Stimulated activated CD8-positive, alpha-beta memory T cell treated with anti-CD3 and anti-CD28 coated beads, Interleukin-15, amount 100 ng/mL, for 48 hours (primary cell): Measurements from ENCODE around the gene SIX5.
"Not testable (repeated sequence)": the region's sequence is repeated elsewhere in the genome, so short reads cannot be mapped to it uniquely, and the experiment has no call there.

Experiments
- DNase-seq, 2 donors: peaks; one replicate each; pipeline ENCODE4 v3.0.0-alpha.2; 2020; ENCODE audit warnings: low read depth in 2 of 2

SIX5 gene

DNA sequence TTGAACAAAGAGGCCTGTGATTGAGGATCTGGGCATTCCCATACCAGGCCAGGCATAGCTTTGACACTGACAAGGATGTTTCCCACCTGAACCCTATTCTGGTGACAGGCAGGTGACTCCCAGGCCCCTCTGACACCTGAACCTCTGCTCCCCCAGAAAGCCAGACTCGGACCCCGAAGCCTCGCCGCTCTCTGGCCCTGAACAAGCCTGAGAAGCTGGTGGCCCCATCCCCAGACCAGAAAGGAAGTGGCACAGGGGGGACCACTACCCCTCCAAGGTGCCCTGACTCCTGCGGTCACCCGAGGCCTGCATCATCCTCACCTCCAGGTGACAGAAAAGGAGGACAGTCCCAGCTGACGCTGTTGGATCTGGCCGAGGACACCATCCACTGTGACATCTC, 14.7 kb downstream of the SIX5 start:
- no peak for DNase-seq

DNA sequence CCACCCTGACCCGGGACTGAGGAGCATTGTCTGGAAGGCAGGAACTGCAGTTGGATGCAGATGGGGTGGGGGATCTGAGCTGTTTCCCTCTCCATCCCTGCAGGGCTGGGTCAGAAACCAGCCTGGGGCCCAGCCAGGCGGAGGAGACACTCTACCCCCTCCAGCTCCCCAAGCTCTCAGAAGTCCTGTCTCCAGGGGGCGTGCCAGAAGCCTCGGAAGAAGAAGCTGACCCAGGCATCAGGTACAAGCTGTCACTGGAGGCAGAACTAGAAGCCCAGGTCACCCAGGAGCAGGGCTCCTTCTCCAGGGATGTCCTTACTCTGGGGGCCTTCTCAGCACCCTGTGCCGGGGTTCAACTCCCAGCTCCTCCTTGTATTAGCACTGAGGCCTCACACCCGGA, 15.5 kb downstream of the SIX5 start:
- no peak for DNase-seq

DNA sequence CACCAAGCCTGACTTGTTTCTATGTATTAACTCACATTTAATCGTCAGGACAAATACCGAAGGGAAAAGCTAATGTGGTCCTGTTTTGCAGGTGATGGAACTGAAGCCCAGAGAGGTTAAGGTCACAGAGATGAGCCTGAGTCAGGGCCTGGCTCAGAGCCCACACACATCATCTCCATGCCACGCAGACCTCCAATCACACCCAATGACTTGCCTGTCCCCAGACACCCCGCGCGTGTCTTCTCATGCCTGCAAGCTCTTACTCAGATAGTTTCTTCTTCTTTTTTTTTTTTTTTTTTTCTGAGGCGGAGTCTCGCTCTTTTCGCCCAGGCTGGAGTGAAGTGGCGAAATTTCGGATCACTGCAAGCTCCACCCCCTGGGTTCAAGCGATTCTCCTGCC, 16.4 kb downstream of the SIX5 start:
- no peak for DNase-seq

DNA sequence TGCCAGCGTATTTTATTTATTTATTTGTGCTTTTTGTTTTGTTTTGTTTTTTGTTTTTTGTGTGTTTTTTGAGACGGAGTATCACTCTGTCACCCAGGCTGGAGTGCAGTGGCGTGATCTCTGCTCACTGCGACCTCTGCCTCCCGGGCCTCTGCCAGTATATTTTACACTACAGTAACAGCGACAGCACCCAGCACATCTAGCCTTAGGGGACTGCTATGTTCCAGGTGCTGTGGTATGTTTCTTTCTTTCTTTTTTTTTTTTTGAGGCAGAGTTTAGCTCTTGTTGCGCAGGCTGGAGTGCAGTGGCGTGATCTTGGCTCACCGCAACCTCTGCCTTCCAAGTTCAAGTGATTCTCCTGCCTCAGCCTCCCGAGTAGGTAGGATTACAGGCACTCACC, 17.6 kb downstream of the SIX5 start:
- not testable (repeated sequence) for DNase-seq

DNA sequence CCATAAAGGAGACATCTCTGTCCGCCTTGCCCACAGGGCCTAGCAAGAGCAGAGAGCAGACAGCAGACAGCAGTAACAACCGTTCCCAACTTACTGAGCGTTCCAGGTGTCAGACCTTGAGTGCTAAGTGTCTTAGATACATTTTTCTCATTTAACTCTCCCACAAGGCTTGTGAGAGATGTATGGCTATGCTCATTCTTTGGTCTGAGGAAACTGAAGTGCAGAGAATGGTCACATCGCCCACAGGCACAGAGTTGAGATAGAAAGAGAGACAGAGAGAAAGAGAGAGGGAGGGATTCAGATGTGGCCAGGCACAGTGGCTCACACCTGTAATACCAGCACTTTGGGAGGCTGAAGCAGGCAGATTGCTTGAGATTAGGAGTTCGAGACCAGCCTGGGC, 21.5 kb downstream of the SIX5 start:
- no peak for DNase-seq

DNA sequence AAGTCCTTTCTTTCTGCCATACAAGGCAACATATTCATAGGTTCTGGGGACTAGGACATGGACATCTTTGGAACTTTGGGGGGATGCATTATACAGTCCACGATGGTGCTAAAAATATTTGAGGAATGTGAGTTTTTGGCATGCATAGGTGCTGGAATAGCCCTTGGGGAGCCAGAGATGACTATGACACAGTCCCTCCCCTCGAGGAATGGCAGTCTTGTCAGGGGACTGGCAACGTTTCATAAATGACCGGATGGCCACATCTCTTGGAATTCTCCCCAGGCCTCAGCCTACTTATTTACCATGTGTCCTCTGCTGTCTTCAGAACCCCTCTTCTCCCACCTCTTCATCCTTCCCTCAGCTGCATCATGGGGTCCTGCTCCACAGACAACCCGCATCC, 22.2 kb downstream of the SIX5 start:
- no peak for DNase-seq

DNA sequence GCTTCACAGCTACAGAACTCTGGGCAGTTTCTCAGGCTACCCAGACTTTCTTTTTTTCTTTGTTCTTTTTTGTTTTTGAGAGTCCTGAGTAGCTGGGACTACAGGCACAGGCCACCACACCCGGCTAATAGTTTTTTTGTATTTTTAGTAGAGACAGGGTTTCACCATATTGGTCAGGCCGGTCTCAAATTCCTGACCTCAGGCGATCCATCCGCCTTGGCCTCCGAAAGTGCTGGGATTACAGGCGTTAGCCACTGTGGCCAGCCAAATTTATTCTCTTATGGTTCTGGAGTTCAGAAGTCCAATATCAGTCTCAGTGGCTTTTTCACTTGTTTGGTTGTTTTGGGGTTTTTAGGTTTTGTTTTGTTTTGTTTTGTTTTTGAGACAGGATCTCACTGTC, 23.4 kb downstream of the SIX5 start:
- DNase-seq = no peak

DNA sequence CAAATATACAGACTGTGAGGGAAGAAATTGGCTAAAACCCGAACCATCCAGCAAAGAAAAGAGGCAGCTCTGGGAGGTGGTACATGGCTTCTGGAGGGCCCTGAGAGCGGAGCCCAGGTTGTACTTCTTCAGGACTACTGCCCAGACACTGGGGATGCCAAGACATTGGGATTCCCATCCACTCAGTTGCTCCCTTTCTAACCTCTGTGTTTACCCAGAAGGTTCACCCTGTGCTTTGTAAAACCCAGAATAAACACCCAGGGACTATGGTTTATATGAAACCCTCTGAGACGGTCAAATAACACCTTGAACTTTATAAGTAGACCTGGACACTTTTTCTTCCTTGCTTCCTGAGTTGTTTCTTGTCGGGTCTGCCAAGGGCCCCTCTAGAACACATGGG, 26.1 kb downstream of the SIX5 start:
- no peak for DNase-seq

DNA sequence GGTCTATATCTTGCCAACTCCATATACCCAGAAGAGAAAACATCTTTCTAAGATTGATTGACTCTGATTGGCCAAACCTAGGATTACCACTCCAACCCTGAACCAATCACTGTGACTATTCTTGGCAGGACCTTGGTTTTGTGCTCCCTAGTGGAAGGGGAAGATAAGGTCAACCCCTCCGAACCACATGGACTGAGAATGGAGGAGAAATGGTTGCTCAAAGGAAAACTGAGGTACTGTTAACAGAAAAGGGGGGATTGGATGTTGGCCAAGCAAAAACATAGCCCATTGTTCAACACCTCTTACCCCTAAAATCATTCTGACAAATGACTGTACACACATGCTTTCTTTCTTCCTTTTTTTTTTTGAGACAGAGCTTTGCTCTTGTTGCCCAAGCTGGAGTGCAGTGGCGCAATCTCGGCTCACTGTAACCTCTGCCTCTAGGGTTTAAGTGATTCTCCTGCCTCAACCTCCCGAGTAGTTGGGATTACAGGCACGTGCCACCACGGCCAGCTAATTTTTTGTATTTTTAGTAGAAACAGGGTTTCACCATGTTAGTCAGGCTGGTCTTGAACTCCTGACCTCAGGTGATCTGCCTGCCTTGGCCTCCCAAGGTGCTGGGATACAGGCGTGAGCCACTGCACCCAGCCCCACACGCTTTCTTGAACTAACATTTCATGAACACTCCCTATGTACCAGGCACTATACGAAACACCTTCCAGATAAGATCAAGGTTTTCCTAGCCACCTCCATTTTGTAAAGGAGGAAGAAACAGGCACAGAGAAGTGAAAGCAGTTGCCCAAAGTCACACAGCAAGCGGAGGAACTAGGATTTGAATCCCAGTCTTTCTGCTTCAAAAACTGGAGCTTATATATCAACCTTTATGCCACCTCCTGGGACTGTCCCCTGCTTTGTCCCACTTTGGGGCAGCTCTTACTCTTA, 29.3 kb downstream of the SIX5 start:
- no peak for DNase-seq

DNA sequence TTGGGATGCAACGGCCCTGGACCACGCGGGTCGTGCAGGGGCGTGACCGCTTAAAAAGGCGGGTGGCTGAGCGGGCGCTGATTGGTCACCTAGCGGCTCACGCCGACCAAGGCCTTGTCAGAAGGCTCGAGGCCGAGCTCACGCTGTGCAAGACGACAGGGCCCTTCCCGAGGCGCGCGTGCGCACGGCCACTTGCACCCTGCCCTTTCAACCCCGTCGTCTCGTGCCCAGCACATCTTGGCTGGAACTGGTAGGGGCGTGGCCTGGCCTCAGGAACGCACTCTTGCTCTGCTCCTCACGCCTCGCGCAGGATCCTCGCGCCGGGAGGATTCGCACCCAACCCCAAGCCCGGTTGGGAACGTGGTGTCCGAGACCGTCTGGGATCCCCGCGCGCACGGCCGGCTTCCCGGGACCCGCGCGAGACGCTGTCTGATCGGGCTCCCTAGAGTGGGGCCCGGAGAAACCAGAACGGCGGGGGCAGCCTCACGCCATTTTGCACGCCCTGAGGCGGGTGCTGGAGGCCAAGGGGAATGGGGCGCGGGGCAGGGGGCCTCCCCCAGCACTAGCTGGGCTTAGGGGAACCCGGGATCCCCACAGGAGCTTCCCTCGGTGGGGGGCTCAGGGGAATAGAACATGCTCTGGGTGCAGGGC, 35.8 kb downstream of the SIX5 start, which contains the start of gene MEIOSIN:
TSS of gene MEIOSIN (plus strand) at position 280 of the 651 bp plus-strand sequence. CDS start 1,938 bp downstream, outside the sequence.
- DNase-seq = no peak

DNA sequence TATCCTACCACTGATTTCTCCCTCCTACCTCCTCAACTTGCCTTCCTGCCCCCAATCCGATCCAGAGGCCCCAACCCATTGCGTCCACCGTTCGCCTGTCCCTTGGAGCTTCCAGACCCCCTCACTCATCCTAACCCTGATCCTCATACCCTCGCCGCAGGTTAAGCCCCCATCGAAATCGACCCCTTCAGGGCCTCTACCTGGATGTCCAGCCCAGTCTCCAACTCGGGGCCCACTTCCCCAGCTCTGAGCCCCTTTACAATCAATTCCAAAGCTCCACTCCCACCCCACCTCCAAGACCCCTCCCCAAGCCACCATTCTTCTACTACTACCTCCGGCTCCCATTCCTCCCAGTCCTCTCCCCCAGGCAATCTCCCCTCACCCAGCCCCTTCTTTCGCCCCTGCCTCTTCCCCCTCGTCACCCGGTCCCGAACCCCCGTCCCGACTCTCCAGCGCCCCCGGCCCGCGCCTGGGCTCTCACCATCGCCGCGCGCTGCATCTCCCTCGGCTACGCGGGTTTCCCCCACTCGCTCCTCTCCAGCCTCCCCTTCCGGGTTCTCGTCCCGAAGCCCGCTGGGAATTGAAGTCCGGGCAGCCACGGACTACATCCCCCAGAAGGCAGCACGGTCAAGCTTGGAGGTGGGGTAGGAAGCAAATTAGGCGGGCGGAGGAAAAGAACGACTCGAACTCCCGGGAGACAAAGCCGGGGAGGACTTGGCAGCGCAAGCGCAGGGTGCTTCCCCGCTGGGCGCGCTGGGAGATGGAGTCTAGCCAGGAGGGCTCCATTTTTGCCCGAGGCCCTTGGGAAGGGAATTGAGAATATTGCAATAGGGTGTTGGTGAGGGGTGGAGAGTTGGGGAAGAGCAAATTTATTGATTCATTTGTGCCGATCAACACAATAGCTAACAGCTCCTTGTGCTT, 38.4 kb downstream of the SIX5 start, which contains the start of gene FBXO46:
TSS of gene FBXO46 (minus strand) at position 529 of the 921 bp plus-strand sequence. CDS start 17,401 bp downstream, outside the sequence.
- DNase-seq = peak; percentile 90 to 91

DNA sequence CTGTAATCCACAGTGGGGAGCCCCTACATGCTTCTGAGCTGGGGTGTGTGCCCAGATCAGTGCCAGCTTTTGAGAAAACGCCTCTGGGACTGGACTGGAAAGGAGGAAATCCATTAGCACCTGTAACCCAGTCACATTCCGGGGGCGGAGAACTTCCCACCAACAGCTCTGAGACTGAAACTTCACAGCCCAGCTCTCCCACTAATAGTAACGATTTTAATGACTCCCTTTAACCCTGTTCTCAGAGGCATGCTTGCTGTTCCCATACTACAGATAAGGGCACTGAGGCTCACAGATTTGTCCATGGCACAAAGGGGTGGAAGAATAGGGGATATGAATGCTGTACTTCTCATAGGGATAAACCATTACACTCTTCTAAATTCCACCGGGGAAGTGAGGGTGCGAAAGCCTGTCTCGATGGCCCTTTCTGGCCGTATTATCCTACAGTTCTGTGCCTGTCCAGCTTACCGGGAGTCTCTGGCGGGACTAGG, 39.2 kb downstream of the SIX5 start:
- no peak for DNase-seq

DNA sequence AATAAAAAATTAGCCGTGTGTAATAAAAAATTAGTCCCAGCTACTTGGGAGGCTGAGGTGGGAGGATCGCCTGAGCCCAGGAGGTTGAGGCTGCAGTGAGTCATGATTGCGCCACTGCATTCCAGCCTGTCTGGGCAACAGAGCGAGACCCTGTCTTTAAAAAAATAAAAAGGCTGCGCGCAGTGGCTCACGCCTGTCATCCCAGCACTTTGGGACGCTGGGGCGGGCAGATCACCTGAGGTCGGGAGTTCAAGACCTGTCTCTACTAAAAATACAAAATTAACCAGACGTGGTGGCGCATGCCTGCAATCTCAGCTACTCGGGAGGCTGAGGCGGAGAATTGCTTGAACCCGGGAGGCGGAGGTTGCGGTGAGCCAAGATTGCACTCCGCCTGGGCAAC, 40.4 kb downstream of the SIX5 start:
- not testable (repeated sequence) for DNase-seq

DNA sequence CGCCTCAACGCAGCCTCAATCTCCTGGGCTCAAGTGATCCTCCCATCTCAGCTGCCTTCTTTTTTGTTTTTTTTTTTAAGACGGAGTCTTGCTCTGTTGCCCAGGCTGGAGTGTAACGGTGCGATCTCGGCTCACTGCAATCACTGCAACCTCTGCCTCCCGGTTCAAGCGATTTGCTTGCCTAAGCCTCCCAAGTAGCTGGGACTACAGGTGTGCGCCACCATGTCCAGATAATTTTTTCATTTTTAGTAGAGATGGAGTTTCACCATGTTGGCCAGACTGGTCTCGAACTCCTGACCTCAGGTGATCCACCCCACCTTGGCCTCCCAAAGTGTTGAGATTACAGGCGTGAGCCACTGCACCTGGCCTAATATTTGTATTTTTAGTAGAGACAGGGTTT, 49.0 kb downstream of the SIX5 start:
- DNase-seq = not testable (repeated sequence)

DNA sequence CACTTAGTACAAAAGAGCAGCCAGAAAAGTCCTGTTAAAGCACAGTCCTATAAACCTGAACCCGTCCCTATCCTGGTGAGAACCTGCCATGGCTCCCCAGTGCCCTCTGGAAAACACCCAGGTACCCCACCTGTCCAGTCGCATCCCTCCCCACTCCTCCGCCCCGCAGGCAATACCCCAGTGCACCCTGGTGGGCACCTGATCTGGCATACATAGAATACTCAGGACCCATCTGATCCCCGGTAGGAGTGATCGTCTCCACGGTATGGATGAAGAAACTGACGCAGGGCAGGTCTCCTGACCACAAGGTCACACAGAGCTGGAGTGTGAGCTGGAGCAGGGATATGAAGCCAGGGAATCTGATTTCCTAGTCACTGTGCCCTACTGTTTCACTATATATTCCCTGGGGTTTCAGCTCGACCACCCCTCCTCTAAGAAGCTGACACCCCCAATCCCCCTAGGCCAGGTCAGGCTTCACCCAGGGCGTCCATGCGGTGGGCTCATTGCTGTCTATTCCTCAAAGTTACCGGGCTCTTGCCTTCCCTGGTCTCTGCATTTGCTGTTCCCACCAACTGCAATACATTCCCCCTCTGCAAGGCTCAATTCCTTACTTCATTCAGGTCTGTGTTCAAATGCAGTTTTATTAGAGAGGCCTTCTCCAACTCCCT, 50.9 kb downstream of the SIX5 start:
- DNase-seq = no peak

DNA sequence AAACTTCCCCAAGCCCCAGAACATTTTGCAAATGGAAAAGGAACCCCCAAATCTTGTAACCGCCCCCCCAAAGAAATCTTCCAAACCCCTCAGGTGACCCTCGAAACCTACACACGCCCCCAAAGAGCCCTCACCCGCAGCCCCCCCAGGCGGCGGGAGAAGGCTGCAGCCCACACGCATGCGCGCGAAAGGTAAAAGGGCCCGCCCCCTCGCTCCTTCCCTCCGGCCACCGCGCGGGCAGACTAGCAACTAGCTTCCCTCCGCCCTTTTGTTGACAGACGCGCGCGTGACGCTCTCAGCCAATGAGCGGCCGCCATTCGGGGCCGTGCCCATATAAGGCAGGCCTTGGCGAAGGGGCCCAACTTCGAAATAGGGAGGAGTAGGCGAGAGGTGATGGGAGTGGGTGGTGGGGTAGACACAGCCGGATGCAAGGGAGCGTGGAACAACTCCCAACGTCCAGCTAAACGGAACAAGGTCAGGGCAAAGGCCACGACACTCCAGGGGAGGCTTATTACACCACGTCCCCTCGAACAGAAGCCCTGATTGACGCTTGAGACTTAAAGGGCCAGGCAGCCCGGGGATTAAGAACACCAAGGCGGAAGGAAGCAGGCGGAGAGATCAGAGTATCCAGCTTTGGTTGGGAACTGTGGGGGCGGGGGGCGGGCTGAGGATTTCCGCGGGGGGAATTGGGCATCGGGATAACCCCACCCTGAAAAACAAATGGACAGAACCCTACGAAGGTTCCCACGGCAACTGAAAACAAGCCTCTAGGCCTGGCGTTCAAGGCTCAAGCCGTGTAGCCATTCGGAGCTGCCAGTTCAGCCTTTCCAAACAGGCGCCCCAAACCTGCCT, 51.7 kb downstream of the SIX5 start:
- peak; percentile 98 to 99 for DNase-seq

DNA sequence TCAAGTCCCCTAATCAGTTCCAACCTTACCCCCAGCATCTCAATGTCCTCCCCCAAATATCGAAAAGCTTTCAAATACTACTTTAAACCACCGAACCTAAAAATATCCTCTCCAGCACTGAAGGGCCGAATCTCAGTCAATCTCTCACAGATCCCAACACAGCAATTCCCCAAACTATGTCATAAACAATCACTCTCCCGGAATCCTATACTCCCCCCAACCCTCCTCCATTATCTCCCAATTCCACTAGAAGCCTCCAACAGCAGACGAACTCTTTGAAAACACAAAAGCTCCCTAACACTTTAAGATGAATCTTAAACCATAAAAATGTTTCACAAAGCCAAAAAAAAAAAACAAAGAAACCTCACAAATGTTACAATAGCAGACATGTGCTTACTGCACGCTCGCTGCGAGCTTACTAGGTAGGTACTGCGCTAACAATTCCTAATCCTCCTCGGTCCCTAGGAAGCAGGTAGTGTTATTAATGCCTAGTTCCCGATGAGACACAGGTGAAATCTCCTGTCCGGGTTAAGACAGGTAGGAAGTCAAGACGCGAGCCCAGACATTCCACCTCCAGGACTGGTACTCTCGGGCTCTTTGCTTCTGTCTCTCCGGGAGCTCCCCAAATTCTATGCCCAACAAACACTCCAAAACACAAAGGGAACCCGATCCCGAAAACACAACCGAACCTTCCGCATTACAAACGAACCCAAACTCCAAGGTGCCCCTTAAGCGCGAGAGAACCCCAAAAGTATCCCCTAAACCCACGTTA, 52.5 kb downstream of the SIX5 start:
- no peak for DNase-seq

DNA sequence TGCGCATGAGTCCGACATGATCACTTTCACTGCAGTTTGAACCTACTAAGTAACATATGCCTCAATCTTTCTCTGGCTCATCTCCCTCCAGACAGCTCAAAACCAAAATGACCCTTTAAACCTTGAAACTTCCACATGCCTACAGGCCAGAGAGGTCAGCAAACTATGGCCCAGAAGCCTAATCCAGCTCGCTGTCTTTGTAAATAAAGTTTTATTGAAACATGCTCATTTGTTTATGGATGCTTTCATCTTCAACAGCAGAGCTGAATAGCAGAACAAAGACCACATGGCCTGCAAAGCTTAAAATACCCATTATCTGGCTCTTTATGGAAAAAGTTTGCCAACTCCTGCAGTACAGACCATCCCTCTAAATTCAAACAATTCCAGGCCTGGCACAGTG, 53.9 kb downstream of the SIX5 start:
- DNase-seq = no peak
